ENCODE results near the gene TOM1.

The TOM1 gene

DNA sequence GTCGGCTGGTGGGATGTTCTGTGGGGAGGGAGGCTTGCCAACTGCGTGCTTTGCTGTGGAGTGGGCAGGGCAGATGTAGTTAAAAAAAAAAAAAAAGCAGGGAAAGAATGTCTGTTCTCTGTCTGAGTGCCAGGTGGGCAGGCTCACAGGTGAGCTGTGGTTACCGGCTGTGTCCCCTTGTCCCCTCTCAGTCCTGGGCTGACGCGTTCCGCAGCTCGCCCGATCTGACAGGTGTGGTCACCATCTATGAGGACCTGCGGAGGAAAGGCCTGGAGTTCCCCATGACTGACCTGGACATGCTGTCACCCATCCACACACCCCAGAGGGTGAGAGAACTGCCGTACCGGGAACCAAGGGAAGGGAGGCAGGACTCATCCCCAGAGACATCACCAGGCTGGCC lies 23.6 kb downstream of the TOM1 start:
- DNase-seq (ENCODE audit: extremely low read depth, insufficient read length), result no peak
- TF ChIP-seq CTCF (IDR thresholded peaks at IDR 0.05; ENCODE audit: insufficient read depth, low read length, poor library complexity, severe bottlenecking), result no peak
- peaks cover 19% of the 10 kb centered on the region for H3K36me3 ChIP-seq (ENCODE audit: control insufficient read depth, insufficient read depth, low read length)
- H3K4me3 ChIP-seq (replicated peaks; ENCODE audit: low read depth, low read length), result no peak overlapping the region
- H3K27me3 ChIP-seq (replicated peaks; ENCODE audit: control insufficient read depth, insufficient read depth, low read length), result no peaks in the 10 kb centered on the region

DNA sequence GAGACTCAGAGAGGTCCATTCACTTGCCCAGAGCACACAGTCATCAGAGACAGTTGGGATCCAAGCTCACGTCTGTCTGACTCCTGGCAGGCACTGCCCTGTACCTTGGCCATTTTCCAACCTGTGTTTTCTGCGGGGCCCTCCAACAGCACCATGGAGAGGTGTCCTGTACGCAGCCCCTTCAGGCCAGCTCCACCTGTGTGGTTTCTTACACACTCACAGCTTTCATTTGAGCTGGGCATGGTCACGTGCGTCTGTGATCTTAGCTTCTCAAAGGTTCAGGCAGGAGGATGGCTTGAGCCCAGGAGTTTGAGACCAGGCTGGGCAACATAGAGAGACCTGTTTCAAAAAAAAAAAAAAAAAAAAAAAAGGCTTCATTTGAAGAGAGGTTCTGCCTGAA lies 24.4 kb downstream of the TOM1 start:
- DNase-seq (ENCODE audit: extremely low read depth, insufficient read length), result no peak
- no peak for TF ChIP-seq CTCF (IDR thresholded peaks at IDR 0.05; ENCODE audit: insufficient read depth, low read length, poor library complexity, severe bottlenecking)
- Histone ChIP-seq H3K27me3 (replicated peaks; ENCODE audit: control insufficient read depth, insufficient read depth, low read length) (no peaks in the 10 kb centered on the region), H3K36me3 (ENCODE audit: control insufficient read depth, insufficient read depth, low read length) (peaks cover 21% of the 10 kb centered on the region), H3K4me3 (replicated peaks; ENCODE audit: low read depth, low read length) (no peak overlapping the region)

- no peak for DNase-seq (ENCODE audit: extremely low read depth, insufficient read length)
- Histone ChIP-seq H3K4me3 (replicated peaks; ENCODE audit: low read depth, low read length) (no peak overlapping the region), H3K27me3 (replicated peaks; ENCODE audit: control insufficient read depth, insufficient read depth, low read length) (no peaks in the 10 kb centered on the region), H3K36me3 (ENCODE audit: control insufficient read depth, insufficient read depth, low read length) (peaks cover 18% of the 10 kb centered on the region)
- TF ChIP-seq CTCF (IDR thresholded peaks at IDR 0.05; ENCODE audit: insufficient read depth, low read length, poor library complexity, severe bottlenecking), result no peak
Observed at GRCh38 chr22:35324762-35325161, 25.1 kb downstream of the TOM1 start.

DNA sequence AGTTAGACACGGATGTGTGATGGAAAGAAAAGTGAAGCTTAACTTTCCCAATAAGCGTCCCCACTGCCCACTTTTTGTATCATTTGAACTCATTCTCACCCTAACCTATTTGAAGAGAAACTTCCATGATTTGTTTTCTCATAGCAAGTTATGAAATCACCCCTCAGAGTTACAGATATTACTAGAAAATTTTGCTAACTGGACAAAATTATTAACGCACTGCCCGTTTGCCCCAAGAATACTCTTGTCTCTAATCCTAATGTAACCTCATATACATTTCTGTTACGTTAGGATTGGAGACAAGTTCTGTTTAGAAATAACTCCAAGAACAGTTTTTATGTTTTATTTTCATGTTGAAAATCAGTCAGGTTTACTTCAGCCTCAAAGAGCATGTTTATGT lies 25.5 kb downstream of the TOM1 start:
- DNase-seq (ENCODE audit: extremely low read depth, insufficient read length), result no peak
- no peak for TF ChIP-seq CTCF (IDR thresholded peaks at IDR 0.05; ENCODE audit: insufficient read depth, low read length, poor library complexity, severe bottlenecking)
- H3K36me3 ChIP-seq (ENCODE audit: control insufficient read depth, insufficient read depth, low read length), result peaks cover 18% of the 10 kb centered on the region
- H3K4me3 ChIP-seq (replicated peaks; ENCODE audit: low read depth, low read length), result no peak overlapping the region
- H3K27me3 ChIP-seq (replicated peaks; ENCODE audit: control insufficient read depth, insufficient read depth, low read length), result no peaks in the 10 kb centered on the region

GRCh38 chr22:35326854-35327562 lies 27.3 kb downstream of the TOM1 start:
- Histone ChIP-seq H3K36me3 (ENCODE audit: control insufficient read depth, insufficient read depth, low read length) (peaks cover 15% of the 10 kb centered on the region), H3K27me3 (replicated peaks; ENCODE audit: control insufficient read depth, insufficient read depth, low read length) (no peaks in the 10 kb centered on the region), H3K4me3 (replicated peaks; ENCODE audit: low read depth, low read length) (no peak overlapping the region)
- DNase-seq (ENCODE audit: extremely low read depth, insufficient read length), result no peak
- no peak for TF ChIP-seq CTCF (IDR thresholded peaks at IDR 0.05; ENCODE audit: insufficient read depth, low read length, poor library complexity, severe bottlenecking)
